ENCODE data around the gene ATP9A.

- TF ChIP-seq TAF1 (IDR thresholded peaks at IDR 0.05; ENCODE audit: borderline replicate concordance, insufficient read depth, low read length) (no peak), REST (IDR thresholded peaks at IDR 0.05; ENCODE audit: insufficient read depth in 1 of 2, low read depth in 2 of 2, low read length in 2 of 2) (no peak), POLR2AphosphoS5 (IDR thresholded peaks at IDR 0.05; ENCODE audit: low read depth, low read length) (no peak), SIN3A (IDR thresholded peaks at IDR 0.05; ENCODE audit: borderline replicate concordance, insufficient read depth, low read length) (no peak)
These were observed 190.6 kb downstream of the ATP9A start for GRCh38 chr20:51577432-51578144.

Data from PFSK-1 (cell line).